Measurements from ENCODE around the gene TNKS2.
"Not testable (repeated sequence)": the region's sequence is repeated elsewhere in the genome, so short reads cannot be mapped to it uniquely, and the experiment has no call there.

The TNKS2 gene

DNA sequence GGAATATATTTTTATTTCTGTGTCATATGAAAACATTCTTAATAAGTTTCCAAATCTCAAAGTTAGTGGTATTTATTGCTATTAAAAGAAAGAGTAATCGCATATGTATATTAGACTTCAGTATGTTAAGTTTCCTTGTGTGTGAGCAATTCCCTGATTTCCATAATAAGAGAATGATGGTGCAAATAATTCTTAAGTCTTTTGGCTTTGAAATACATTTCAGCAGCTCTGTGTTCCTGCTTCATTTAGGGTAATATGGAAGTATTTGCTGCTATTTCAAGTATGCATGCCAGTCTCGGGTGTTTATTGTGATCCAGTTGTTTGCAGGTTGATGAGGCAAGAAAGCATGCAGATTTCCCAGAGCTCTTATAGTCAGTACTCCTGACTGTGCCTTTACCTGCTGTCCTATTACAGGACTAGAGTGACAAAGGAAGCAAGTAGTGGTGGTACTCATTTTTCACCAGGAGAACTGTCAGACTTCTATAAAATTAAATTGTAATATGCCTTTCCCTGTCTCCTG, 67.4 kb downstream of the TNKS2 start:
- DNase-seq (ENCODE audit: low spot score): no peak

DNA sequence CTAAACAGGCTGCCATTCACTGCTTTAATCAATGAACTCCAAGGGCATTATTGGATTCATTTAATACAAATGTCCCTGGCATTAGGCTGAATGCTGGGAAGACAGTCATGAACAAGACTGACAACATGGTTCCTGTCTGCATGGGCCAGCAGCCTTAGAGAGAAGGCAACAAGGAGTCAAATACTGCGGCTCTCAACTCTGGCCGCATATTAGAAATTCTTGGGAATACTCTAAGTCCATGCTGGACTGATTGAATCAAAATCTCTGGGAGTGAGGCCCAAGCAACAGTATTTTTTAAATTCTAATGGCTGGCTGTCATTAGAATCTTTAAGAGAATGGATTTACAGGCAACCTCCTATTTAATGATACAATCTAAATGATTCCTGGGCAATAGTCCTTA, 76.9 kb downstream of the TNKS2 start:
- DNase-seq (ENCODE audit: low spot score): no peak

DNA sequence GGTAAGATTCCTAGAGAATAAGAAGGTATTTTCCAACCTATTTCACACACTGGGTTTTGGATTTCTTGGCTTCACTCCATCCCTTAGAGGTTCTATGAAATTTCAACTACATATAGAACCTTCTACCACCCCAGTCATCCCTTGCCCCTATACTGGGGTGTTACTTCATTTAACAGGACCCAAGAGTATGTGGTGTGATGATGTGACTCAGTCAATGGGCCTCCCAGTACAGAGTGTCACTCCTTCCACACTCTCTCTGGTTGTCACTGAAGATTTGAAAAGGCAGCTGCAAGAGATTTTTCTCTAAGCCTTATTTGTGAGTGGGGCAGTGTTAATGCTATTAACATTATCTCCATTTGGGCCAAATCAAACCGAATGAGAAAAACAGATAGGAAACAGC, 77.6 kb downstream of the TNKS2 start:
- no peak for DNase-seq (ENCODE audit: low spot score)

DNA sequence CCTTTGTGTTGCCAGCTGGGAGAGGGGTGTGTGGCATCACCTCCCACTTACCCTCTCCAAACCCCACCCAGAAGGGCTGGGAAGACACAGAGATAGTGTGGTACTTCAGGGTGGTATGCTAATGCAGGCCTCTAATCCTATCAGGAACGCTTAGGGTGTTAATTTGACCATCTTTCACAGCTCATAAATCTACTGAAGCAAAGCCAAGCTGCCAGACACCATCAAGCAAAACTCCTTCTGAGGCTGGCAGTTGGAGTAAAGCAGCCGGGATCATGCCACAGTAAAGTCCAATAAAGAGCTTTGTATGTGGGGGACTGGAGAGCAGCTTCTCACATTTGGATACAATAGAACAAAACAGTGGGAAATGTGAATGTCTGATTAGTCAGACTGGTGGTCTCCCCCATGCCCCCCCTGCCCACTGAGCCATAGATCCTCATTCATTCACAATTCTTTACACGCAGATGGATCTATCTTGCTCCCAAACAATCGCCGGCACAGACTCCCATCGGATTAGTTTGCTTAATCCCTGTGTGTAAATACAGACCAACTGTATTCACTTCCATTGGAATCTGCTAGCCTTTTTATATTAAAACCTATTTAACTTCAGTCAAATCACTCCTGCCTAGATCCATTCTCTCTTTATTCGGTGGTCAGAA, 81.4 kb downstream of the TNKS2 start:
- no peak for DNase-seq (ENCODE audit: low spot score)

DNA sequence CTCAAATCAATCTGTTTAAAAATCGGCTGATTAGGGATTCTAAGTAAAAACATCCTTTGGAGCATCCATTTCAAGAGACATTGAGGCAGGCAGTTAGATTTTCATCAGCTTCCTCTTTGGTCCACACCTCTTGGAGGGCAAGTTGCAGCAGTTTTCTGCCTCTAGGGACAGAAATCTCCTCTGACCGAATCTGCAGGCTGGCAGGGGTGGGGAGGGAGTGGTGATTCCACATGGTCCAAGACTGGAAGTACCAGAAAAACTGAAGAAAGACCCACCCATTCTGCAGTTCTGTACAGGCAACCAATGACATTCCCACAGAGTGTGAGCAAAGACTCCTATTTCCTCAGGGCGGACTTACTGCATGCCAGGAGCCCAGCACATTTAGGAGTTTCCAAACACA, 82.1 kb downstream of the TNKS2 start:
- DNase-seq (ENCODE audit: low spot score): no peak

DNA sequence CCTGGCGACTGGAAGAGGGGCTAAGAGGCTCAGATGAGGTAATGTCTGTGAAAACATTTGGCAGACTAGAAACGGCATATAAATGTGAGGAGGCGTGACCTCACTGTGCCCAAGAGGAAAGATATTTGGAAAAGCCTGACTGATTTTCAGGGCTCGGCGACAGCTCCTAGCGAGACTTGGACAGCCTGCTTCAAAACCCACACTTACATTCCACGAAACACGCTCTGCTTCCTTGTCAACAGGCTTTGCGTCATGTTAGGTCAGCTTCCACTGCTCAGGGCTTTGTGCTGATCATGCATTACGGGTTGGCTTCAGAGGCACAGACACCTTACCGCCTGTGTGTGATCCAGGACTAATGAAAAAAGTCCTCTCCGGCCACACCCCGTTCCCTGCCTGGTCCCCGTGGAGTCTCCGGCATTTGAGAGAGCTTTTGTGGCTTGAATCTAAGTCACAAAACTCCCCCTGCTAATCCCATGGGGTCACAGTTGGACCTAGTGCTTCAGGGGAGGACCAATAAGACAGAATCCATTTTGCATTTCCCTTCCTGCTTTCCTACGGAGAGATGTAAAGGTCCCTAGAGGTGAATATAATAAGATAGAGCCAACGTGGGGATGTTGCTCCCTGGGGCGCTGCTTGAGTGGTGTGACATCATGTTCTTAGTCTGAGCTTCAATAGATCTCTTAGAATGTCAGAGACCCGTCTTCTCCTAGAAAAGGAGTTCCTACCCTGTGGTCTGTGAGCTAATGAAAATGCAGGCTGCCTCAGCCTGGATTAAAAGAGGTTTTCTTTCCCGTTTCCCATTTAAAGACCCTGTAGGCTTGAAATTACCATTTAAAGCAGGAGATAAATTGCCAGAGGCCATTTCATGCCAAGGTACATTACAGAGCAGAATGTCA, 85.6 kb downstream of the TNKS2 start:
- DNase-seq (ENCODE audit: low spot score): no peak

DNA sequence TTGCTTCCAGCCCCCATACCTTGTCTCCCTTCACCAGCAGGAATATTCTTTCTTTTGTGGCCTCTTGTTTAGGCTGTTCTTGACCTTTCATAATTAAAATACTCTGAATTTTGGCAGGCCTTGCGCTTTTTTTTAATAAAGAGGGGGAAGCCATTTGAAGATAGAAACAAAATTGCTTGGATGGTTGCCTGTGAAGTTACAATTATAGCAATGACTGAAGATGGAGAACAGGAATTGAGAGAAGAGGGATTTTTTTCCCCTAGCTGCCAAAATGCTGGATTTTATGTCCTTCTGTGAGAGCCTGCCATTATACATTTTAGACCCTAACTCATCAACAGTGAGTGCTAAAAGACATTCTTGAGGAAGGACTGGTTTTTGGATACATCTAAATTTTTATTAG, 86.3 kb downstream of the TNKS2 start:
- no peak for DNase-seq (ENCODE audit: low spot score)

DNA sequence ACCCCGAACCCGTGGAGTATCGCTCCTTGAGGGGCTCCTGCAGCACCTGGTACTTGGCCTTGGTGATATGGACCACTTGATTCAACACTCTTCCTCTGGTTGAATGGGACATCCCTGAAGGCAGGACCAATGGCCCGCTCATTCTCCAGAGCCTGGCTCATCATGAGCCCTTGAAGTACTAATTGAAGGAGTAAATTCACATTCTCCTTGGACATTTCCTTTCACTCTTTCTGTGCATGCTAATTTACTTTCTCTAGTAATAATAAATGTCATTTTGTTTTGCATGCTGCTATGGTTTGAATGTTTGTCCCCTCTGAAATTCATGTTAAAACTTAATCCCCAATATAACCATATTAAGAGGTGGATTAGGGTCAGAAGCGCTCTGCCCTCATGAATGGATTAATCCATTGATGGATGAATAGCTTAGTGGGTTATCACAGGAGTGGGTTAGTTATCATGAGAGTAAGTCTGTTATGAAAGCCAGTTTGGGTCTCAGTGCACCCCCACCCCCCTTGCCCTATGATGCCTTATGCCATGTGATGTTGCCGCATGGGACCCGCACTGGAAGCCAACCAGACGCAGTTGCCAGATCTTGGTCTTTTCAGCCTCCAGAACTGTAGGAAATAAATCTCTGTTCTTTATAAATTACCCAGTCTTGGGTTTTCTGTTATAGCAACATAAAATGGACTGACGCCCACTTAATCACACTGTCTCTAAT, 87.3 kb downstream of the TNKS2 start:
- no peak for DNase-seq (ENCODE audit: low spot score)

DNA sequence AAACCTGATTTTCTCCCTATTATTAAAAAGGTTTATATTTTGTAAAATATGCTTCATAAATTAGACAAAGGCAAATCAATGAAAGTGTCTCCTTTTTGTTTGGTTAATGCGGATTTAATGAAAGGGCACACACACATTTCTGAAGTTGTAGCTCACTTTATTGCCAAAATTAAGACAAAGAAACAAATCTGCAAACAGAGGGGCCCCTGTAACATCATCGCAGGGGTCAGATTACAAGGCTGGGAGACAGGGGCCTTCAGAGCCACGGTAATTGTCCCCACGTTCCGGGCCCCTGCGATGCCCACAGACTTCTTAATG, 88.7 kb downstream of the TNKS2 start:
- DNase-seq (ENCODE audit: low spot score): no peak

DNA sequence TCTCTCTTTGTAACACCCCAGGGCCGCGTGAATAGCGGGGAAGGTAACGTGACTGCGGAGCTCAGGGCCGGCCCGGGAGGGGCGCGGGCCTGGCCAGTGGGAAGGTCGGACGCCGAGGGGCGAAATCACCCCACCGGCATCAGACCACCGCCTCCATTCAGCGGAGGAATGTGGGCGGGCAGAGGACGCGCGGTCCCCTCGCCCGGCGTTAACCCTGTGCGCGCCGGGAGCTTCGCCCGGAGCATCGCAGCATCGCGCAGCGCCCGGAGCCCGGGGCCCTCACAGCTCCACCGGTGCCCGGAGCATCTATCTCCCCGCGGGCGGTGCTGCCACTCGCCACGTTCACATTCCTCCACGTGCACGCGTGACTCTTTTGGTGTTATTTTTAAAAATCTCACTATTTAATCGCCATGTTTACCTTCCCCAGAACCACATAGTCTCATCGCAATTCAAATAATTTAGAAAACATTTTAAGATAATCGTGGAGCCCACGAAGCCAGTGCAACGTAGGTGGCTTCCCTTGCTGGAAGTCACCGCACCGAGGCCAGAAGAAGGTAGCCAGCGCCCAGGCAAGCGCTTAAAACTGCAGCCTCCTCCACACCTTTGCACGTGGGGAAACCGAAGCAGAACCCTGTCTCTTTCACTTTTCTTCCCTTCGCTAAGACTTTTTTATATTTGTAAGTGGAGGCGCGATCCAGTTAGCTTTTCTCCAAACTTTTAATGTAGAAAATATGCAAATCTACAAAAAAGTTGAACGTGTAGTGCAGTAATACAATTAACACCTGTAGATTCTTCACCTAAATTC, 89.2 kb downstream of the TNKS2 start:
- no peak for DNase-seq (ENCODE audit: low spot score)

DNA sequence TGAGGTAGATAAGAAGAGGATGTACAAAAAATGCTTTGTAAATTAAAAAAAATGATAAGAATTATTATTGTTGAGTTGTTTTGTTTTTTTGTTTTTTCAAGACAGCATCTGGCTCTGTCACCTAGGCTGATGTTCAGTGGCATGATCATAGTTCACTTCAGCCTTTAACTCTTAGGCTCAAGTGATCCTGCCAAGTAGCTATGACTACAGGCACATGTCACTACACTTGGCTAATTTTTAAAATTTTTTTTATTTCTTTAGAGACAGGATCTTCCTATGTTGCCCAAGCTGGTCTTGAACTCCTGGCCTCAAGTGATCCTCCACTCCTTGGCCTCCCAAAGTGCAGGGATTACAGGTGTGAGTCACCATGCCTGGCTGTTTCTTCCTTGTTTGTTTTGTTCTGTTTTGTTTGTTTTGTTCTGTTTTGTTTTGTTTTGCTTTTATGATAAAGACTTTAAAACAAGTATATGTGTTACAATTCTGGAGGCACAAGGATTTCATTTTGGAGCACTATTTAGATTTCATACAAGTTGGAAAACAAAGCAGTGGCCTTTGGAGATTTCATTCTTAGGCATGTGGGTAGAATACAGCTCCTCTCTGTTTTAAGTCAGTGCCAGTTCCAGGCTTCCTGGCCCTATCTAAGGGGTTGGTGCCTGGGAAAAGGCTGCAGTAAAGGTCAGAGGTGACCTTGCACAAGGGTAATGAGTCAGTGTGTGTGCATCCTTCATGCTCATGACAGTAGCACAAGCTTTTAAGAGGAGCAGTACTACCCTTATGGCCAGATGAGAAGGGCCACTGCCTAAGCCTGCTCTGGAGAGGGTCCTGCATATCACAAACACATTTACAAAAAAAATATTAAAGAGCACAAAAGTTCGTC, 93.1 kb downstream of the TNKS2 start:
- DNase-seq (ENCODE audit: low spot score): no peak

DNA sequence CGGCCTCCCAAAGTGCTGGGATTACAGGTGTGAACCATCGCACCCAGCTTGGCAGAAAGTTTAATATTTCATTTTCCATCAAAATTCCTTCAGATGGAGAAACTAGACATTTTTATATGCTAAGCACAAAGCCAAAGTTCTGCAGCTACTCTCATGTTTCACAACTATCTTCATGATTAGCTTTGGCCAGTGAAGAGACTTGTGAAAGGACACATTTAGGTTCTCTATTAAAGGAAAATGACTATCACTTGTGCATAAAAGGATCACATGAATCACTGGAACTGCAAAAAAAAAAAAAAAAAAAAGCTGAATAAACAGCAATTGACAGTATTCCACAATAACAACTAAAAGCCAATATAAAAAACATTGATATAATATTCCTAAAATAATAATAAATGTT, 94.8 kb downstream of the TNKS2 start:
- DNase-seq (ENCODE audit: low spot score): no peak

DNA sequence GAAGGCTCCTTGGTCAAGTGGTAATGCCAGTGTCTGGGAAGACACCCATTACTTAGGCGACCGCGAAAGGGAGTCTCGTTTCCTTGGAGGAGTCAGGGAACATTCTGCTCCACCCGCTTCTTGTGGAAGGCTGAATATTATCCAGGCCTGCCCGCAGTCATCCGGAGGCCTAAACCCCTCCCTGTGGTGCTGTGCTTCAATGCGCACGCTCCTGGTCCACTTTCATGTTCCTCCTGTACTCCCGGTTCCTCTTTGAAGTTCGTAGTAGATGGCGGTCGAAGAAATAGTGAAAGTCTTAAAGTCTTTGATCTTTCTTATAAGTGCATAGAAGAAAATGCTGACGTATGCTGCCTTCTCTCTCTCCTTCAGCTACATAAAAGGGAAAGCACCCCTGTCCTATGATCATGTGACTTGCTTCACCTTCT, 96.0 kb downstream of the TNKS2 start:
- not testable (repeated sequence) for DNase-seq (ENCODE audit: low spot score)

DNA sequence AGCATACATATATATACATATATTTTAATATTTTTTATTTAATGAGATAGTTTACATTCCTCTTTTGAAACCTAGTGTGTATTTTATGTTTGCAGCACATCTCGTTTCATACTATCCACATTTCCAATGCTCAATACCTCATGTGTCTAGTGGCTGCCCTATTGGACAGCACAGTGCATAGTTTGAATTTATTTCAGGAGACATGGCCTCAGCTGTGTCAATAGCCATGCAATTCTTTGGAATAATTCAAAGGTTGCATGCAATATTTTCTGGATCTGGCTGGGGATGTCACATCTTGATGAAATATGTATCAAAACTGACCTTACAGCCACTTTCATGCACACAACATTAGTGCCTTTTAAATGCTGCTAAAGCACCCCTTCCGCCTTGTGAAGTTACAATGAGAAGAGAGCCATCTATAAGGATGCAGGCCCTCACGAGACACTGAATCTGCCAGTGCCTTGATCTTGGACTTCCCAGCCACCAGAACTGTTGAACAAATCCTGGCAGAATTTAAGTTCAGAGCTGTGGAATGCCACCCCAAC, 98.1 kb downstream of the TNKS2 start:
- no peak for DNase-seq (ENCODE audit: low spot score)

DNA sequence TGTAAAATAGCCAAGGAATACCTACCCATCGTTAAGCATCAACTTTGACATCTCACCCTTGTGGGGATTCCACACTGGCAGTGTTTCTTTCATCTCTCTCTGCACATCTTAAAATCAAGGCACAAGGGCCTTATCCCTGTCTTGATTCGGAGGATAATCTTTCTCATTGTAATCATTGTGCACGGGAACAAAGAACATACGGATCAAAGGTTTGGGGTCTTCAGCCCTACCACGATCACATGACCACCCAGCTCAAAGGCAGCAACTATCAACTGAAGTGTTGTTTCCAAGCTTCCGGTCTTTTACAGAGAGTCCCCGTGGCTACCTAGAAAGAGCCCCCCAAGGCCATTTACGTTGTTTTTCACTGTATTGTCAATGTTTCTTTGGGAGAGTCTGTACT, 99.2 kb downstream of the TNKS2 start:
- DNase-seq (ENCODE audit: low spot score): no peak

DNA sequence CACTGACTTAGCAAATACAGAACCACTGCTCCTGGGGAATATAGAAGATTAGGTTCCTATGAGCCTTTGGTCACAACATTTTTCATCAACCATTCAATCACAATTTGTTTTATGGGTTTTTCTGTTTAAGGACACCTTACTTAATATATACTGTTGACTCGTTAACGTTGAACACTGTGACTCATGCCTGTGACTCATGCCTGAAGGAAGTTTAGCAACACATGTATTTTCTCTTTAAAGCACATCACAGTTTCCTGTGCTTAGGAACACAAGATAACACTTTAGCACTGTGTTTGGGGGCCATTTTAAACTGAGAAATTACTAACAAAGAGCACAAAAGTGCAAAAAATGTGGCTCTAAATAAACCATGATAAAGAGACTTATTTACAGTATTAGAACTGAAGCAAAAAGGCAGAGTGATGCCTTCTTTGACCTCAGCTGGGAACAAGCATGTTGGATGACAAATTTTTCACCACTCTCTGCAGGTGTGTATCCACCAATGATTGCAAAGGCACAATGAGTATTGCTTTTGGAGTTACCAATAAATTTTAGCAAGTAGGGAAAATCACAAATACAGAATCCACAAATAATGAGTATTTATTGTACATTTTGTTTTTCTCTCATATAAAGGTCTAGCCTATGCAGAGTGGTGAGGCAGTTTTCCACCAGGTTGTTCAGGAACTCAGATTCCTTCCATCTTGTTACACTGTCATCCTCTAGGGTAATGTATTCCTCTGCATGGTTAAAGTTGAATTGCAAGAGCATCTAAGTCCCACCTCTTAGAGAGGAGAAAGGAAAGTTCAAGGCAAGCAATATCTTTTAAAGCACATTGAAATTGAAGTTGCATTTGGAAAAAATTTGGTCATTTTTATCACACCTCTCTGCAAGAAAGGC, 103.8 kb downstream of the TNKS2 start:
- peak; percentile 85 for DNase-seq (ENCODE audit: low spot score)

DNA sequence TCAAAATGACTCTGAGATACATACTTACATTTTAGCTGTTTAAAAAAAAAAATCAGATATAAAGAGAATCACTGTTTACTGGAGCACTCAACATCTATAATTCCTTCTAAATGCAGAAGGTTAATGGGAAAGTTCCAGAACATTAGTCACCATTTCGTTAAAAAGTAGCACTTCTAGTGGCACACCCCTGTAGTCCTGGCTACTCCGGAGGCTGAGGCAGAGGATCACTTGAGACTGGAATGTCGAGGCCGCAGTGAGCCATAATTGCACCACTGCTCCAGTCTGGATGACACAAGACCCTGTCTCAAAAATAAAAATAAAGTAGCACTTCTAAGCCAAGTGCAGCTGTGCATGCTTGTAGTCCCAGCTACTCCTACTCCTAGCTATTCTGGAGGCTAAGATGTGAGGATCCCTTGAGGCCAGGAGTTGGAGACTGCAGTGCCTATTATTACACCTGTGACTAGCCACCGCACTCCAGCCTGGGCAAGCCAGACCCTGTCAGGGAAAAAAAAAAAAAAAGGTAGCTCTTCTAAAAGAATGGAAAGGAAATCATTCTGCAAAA, 108.9 kb downstream of the TNKS2 start:
- no peak for DNase-seq (ENCODE audit: low spot score)

DNA sequence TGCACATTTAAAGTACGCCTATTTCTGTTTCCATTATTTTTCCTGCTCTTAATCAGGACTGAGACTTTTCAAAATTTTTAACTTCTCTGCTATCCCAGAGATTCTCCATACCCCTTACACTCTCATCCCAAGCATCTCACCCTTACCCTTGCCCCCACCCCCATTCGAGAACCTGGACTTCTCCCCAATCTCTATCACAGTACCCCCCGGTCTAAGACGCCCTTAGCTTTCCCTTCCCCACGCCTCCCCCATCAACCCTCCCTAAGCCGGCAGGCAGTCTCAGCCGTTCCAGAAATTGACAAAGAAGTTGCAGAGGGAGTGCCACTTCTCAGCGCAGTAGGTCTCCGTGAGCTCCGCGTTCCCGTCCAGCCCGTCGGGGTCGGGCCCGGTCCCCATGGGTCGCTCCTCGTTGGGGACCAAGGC, 109.7 kb downstream of the TNKS2 start:
- no peak for DNase-seq (ENCODE audit: low spot score)

Measured in CD4-positive, alpha-beta T cell treated with Interleukin-2 at 100 ng/mL for 4 hours (primary cell).